GM21825 (cell line): ENCODE measurements around the gene SEZ6.

Source experiments
- ATAC-seq: cut with Tn5 transposase; IDR thresholded peaks from one replicate; pipeline ENCODE4 v1.9.1; 2021; ENCODE audit warnings: mild to moderate bottlenecking, moderate library complexity; ENCODE audit not compliant: unreplicated experiment

SEZ6 gene, protein sequence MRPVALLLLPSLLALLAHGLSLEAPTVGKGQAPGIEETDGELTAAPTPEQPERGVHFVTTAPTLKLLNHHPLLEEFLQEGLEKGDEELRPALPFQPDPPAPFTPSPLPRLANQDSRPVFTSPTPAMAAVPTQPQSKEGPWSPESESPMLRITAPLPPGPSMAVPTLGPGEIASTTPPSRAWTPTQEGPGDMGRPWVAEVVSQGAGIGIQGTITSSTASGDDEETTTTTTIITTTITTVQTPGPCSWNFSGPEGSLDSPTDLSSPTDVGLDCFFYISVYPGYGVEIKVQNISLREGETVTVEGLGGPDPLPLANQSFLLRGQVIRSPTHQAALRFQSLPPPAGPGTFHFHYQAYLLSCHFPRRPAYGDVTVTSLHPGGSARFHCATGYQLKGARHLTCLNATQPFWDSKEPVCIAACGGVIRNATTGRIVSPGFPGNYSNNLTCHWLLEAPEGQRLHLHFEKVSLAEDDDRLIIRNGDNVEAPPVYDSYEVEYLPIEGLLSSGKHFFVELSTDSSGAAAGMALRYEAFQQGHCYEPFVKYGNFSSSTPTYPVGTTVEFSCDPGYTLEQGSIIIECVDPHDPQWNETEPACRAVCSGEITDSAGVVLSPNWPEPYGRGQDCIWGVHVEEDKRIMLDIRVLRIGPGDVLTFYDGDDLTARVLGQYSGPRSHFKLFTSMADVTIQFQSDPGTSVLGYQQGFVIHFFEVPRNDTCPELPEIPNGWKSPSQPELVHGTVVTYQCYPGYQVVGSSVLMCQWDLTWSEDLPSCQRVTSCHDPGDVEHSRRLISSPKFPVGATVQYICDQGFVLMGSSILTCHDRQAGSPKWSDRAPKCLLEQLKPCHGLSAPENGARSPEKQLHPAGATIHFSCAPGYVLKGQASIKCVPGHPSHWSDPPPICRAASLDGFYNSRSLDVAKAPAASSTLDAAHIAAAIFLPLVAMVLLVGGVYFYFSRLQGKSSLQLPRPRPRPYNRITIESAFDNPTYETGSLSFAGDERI

DNA sequence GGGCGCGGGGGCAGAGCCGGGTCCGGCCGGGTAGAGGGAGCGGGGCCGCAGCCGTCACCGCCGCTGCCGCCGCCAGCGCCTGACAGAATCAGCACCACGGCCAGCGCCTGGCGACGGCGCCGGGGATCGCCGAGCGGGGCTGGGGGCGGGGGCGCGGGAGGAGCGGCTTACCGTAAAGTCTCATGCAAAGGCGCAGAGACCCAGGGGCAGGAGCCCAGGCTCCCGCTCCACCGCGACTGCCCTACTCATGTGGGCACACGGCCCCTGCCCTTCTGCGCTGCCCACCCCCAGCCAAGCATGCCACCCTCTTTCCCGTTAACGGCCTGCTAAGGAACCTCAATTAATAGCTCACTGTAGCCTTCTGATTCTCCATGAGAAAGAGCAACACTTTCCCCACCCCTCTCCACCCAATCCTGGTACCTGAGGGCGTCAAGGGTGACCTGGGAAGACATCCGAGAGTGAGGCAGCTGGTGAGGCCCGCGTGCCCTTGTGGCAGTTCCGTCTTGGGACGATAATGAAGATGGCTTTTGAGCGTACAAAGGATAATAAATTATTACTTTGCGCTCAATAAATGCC lies at the start of gene SEZ6:
Gene SEZ6, minus strand, starts transcription at position 98 of the 576 bp plus-strand sequence. CDS start 164 bp downstream, outside the sequence.
- no peak for ATAC-seq

DNA sequence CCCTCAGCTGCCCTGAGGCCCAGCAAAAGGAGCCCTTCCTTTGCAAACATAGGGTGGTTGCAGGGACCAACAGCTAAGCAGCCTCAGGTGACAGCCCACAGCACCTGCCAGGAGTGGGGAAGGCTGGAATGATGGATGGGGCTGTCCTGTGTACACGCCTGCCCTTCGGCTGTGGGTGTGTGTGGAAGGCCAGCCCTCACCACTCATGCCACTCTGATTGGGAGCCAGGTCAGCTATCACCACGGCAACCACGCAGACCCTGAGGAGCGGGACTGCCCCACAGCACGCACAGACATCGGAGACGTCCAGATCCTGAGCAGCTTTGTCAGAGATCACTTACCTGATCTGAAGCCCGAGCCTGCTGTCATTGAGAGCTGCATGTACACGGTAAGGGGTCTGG lies 49.0 kb upstream of the SEZ6 start:
- no peak for ATAC-seq

DNA sequence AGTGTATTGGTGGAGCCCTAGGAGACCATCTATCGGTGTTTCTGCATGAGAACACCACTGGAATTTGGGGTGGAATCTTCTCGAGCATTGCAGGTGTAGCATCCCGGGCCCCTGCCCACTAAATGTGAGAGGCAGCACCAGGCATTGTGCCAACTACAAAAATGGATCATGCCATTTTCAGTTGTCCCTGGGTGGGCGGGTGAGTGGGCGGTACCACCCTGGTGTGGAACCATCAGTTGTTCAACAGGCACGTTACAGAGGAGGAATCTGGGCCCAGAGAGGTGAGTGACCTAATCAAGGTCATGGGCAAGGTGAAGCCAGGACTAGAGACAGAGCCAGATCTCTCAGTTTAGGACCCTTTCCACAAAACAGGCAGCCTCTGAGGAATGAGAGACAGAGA lies 45.9 kb upstream of the SEZ6 start:
- no peak for ATAC-seq

DNA sequence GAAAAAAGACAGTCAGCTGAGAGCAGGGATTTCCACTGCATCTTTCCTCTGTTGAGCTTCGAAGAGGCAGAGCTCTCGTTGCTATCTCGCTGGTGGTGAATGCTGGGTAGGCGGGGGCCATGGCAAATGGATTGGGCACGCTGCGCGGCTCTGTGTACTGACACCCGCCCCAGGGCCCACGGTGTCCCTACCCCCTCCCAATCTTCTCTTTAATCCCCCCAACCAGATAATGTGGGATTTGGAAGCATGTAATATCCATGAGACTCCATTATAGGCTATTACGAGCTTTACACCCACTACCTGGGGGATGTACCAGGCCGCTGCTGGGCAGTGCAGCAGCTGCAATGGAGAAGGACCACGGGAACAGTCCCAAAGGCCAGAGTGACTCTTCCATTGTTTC lies 45.4 kb upstream of the SEZ6 start:
- ATAC-seq = no peak

DNA sequence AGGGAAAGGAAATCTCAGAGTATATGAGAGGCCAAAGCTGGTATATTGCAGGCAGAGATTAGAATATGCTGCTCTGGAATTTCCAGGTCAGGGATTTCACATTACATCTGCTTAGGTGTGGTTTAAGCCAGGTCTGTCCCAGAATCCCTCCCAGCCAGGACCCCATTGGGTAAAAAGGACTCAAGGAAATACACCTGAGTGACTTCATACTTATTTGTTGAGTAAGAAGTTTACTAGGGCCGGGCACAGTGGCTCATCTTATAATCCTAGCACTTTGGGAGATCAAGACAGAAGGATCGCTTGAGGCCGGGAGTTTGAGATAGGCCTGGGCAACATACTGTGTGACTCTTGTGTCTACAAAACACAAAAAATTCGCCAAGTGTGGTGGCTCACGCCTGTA lies 44.3 kb upstream of the SEZ6 start:
- ATAC-seq = no peak

DNA sequence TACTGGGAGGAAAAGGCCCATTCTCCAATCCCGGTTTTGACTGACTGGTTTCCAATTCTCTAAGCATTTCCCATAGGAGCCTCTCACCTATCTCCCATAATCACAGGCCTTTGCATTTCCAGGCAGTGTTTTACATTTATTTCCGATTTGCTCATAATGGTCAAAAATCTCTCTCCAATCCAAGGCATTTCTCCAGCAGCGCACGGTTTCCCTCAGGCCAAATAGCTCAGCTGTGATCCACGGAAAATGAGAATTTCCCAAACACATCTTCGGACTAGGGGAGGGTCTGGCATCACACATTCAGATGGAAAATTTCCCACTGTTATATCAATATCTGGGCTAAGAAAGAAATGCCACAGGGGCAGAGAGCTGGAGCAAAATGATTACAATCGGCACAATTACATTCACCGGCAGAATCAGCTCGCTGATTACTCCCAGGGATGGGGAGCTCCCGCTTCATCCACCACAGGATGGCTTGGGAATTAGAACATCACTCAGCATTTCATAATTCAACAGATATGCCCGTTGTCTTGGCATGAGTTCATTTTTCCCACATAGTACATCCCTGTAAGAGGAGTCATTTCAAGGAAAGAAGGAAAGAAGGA lies 43.8 kb upstream of the SEZ6 start:
- no peak for ATAC-seq

DNA sequence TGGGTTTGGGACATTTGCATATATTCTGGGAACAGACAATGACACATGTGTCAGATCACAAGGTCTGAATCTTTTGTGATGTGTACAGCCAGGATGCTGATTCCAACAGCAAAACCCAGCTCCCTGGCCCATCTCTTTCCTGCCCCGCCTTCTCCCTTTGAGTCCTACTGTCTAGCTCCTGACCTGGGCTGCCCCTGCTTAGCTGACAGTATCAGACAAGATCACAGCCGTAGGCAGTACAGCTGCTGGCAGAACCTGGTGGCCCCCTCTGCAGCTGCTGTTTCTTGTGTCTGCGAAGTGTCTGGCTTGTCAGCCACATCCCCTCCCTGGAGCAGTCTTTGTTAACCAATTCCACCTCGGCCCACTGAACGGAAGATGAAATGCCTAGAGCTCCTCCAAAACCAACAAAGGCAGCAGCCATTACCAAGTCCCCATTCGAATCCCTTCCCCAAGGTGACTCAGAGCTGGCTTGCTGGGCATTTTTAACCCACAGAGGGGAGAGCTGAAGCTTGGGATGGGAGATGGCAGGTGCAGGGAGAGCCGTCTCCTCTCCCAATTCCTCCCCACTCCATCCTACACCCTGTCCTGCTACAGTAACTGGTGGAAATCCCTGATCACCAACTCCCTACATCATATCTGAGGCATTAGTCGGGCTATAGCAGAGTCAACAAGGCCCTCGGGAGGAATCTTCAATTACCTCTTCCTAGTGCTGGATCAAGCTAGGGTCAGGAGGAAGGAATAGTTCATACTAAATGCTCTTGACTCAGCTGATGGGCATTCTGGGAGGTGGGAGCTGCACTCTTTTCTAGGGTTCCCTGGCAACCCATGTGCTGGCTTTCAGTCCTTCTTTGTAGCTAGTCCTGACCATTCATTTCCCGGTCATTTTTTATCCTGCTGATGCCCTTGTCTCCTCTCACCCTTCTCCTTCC lies 42.9 kb upstream of the SEZ6 start:
- no peak for ATAC-seq

DNA sequence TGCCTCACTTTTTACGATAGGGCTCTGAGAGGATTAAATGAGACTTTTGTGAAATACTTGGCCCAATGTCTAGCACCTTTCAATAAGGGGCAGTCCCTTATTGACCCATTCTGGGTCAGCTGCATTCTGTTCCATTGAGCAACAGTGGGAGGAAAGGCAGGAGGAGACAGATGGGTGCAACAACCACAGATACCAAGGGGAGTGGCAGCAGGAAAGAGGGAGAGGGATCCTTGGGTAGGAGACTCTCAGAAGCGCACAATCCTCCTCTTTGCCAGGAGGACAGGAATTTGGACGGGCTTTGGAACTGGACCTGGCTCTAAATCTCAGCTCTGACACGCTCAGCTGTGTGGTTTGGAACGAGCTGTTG lies 40.6 kb upstream of the SEZ6 start:
- no peak for ATAC-seq

DNA sequence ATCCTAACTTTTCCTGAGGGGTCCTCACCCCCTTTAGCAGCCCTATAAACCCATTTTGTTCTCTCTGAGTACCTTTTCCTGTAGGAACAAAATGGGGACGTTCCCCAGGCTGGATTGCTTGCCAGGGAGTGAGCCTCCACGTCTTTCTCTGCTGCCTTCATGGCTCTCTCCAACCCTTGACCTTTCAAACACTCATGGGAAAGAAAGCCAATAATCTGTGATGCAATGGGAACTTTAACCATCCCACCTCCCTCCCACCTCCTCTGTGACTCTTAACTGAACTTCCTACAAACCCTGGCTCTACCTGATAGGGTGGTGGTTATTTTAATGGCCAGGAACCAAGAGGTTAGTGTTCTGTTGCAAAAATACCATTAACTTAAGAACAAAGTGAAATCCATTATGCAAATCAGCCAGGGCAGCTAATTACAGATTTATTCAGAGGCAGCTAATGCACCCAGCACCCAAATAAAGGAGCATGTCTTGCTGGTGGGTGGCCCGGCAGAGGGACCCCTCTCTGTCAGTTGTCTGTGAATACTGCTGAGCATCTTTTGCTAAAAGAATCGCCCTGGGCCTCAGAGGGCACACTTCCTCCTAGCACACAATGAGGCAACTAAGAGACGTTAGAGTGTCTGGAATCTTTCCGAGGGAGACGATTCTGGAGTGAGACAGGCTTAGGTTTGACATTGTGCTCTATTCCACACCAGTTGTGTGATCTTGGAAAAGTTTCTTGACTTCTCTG lies 40.1 kb upstream of the SEZ6 start:
- no peak for ATAC-seq

DNA sequence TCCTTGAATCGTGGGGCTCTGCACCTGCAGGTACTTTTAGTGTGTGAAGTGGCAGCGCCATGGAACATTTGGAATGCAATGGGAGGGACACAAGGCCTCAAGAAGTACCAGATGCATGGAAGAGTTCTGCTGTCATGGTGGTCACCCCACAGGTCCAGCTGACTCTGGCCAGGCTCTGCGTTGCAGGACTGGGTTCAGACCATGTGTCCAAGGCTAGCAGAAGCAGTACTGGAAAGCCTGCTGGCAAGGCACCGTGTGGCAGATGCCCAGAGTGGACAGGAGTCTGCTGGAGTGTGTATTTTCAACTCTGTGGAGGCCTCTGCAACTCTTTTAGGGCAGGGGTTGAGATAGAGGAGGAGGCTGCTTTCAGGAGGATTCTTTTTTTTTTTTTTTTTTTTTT lies 39.2 kb upstream of the SEZ6 start:
- ATAC-seq = no peak

DNA sequence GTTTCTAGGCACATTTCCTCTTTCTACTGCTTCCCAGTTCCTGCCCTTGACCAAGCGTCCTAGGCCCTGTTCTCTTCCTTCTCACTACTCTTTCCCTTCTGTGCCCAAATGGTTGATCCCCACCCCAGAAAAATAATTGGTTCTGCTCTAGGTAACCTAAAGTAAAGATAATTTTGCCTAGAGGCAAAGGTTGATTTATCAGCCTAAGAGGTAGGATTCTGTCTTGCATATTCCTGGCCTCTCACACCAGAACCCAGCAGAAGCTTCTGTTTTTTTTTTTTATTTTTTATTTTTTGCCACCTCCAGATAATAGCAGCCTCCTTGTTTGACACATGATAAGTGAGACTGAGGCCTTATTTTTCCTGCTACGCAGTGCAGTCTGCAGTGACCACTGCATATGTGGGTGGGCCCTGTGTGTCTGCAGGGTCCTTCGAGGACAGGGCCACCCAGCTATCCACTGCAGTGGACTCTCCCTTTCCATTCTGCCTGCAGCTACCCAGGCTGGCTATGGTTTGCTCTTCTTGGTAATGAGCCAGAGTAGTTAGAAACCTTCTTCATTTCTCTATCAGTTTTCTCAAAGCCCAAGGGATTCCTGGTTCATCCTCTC lies 37.8 kb upstream of the SEZ6 start:
- ATAC-seq = no peak

DNA sequence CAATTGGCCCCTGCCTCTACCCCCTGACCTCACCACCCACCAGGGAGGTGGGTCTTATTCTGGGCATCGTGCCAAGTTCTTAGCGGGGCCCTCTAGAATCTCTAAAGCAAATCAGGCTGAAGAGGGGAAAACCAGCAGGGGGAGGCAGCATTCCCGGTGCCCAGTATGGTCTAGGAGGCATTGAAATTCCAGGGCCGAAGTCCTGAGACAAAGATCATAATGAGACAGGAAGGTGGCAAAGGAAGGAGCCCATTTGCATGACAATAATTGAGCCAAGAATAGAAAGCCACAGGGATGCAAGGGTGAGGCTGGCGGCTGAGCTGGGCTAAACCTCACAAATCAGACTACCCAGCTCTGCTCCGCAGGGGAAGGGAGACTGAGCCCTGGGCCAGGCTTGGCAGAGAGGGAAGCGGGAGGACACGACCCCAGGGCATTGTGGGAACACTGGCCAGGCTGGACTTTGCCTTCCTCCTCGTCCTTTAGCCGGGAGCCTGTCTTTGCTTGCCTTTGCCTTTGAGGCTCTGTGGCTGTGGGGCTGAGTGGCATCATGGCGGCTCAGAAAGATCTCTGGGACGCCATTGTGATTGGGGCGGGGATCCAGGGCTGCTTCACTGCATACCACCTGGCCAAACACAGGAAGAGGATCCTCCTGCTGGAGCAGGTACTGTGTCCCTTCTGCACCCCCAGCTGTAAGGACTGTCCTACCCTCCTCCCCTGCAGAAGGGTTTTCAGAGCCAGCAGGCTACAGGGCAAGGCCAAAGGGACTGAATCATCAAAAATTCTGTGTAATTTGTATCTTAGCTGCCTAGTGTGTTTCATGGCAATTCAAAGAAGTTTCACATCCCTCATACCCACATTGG lies 37.1 kb upstream of the SEZ6 start, which contains the start of gene PIPOX:
Gene PIPOX, plus strand, starts transcription at position 463 of the 860 bp plus-strand sequence. Its CDS starts 85 bp downstream, at position 548.
- ATAC-seq = no peak

DNA sequence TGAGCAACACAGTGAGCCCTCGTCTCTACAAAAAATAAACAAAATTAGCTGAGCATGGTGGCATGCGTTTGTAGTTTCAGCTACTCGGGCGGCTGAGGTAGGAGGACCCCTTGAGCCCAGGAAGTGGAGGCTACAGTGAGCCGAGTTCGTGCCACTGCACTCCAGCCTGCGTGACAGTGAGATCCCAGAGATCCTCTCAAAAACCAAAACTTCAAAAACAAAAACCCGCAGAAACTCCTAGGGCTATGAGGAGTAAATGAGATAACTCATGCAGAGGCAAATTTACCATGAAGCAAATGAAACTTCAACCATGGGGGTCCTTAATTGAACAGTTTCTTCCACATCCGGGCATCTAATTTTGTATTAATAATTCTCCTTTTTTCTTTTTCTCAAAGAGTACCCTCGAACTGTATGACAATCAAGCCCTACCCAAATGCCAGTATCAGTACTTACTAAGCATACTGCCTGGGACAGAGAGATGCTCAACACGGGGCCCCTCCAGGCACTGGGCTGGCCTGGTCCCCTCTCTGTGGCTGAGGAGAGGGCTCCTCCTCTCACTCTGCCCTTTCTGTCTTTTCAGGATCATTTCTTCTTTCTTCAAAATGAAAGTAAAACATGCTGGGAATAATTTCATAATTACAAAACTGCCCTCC lies 36.3 kb upstream of the SEZ6 start:
- ATAC-seq = no peak

DNA sequence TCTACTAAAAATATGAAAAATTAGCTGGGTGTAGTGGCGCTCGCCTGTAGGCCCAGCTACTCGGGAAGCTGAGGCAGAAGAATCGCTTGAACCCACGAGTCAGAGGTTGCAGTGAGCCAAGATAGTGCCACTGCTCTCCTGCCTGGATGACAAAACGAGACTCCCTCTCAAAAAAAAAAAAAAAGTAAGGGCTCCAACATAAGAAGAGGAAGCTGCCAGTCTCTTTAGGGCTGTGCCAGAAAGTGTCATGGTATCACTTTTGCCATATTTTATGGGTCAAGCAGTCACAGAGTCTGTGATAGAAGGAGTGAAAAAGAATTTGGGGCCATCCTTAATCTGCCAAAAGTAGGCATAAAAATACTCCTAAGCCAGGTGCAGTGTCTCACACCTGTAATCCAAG lies 35.7 kb upstream of the SEZ6 start:
- ATAC-seq = no peak

DNA sequence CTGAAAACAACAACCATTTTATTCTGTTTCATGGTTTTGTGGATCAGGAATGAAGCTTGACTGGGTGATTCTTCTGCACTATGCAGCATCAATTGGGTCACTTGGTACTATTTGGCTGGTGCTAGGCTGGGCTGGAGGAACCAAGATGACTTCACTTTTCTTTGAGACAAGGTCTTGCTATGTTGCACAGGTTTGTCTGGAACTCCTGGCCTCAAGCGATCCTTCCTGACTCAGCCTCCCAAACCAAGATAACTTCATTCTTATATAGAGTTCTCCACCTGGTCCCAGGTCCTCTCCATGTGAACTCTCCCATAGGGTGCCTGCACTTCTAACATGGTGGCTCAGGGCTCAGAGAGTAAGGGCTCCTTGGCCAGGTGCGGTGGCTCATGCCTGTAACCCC lies 35.3 kb upstream of the SEZ6 start:
- no peak for ATAC-seq

DNA sequence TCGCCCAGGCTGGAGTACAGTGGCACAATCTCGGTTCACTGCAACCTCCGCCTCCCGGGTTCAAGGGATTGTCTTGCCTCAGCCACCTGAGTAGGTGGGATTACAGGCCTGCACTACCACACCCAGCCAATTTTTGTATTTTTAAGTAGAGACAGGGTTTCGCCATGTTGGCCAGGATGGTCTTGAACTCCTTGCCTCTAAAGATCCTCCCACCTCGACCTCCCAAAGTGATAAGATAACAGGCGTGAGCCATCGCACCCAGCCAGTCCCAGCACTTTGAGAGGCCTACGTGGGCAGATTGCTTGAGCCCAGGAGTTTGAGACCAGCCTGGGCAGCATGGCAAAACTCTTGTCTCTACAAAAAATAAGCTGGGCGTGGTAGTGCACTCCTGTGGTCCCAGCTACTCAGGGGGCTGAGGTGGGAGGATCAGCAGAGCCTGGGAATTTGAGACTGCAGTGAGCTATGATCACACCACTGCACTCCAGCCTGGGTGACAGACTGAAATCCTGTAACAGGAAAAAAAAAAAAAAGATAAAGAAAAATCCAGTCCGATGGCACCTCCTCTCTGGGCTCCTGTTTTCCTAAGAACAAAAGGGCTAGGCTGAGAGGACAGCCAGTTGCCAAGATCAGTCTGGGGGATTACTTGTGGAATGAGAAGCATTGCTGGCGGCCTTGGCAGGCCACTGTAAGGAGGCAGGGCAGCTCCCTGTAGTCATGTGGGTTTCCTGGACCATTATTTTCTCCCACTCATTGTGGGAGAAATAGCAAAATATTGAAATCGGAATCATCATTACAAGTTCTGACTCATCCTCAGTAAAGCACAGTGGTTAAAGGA lies 34.1 kb upstream of the SEZ6 start:
- ATAC-seq = no peak
